NB4 (cell line): ENCODE measurements around the gene STEAP3.

Source experiments
- MYC ChIP-seq: IDR thresholded peaks from 2 replicates; pipeline ENCODE4 v1.6.1; 2011; ENCODE audit warnings: low read depth, low read length
- POLR2A ChIP-seq: IDR thresholded peaks from 2 replicates; pipeline ENCODE4 v1.6.1; 2011; ENCODE audit warnings: mild to moderate bottlenecking; ENCODE audit not compliant: insufficient read length; ENCODE audit errors: extremely low read depth
- TF ChIP-seq, protein P1 (sequence below): IDR thresholded peaks from one replicate; pipeline ENCODE4 v1.5.1; 2012; ENCODE audit warnings: low read depth, low read length

GRCh38 chr2:119219873-119220272 is 3.8 kb upstream of the STEAP3 start:
- TF ChIP-seq, protein P1, sequence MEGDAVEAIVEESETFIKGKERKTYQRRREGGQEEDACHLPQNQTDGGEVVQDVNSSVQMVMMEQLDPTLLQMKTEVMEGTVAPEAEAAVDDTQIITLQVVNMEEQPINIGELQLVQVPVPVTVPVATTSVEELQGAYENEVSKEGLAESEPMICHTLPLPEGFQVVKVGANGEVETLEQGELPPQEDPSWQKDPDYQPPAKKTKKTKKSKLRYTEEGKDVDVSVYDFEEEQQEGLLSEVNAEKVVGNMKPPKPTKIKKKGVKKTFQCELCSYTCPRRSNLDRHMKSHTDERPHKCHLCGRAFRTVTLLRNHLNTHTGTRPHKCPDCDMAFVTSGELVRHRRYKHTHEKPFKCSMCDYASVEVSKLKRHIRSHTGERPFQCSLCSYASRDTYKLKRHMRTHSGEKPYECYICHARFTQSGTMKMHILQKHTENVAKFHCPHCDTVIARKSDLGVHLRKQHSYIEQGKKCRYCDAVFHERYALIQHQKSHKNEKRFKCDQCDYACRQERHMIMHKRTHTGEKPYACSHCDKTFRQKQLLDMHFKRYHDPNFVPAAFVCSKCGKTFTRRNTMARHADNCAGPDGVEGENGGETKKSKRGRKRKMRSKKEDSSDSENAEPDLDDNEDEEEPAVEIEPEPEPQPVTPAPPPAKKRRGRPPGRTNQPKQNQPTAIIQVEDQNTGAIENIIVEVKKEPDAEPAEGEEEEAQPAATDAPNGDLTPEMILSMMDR: no peak
- TF ChIP-seq POLR2A (no peak), MYC (no peak)
